ENCODE measurements around the gene PDE4D.

Gene PDE4D

GRCh38 chr5:59207401-59207800, 686.1 kb downstream of the PDE4D start:
- DNase-seq (ENCODE audit: low spot score): no peak

GRCh38 chr5:59206132-59206581, 687.4 kb downstream of the PDE4D start:
- DNase-seq (ENCODE audit: low spot score): no peak

GRCh38 chr5:59204114-59204897, 689.2 kb downstream of the PDE4D start:
- DNase-seq (ENCODE audit: low spot score): no peak

GRCh38 chr5:59199868-59200267, 693.7 kb downstream of the PDE4D start:
- no peak for DNase-seq (ENCODE audit: low spot score)

- DNase-seq (ENCODE audit: low spot score): no peak
Measured at GRCh38 chr5:59198832-59199231, 694.7 kb downstream of the PDE4D start.

GRCh38 chr5:59198365-59198764, 695.2 kb downstream of the PDE4D start:
- DNase-seq (ENCODE audit: low spot score): no peak

GRCh38 chr5:59197911-59198310, 695.6 kb downstream of the PDE4D start:
- no peak for DNase-seq (ENCODE audit: low spot score)

GRCh38 chr5:59193616-59194319, 699.8 kb downstream of the PDE4D start:
- no peak for DNase-seq (ENCODE audit: low spot score)

- no peak for DNase-seq (ENCODE audit: low spot score)
Measured at GRCh38 chr5:59190746-59191145, 702.8 kb downstream of the PDE4D start.

GRCh38 chr5:59189472-59190244, 703.9 kb downstream of the PDE4D start:
- no peak for DNase-seq (ENCODE audit: low spot score)

- DNase-seq (ENCODE audit: low spot score): peak; percentile 6
Measured at GRCh38 chr5:59188419-59189225, 704.9 kb downstream of the PDE4D start.

GRCh38 chr5:59187857-59188256, 705.7 kb downstream of the PDE4D start:
- no peak for DNase-seq (ENCODE audit: low spot score)

GRCh38 chr5:59186623-59187022, 706.9 kb downstream of the PDE4D start:
- DNase-seq (ENCODE audit: low spot score): no peak

GRCh38 chr5:59185757-59186385, 707.7 kb downstream of the PDE4D start:
- no peak for DNase-seq (ENCODE audit: low spot score)

- DNase-seq (ENCODE audit: low spot score): no peak
Measured at GRCh38 chr5:59184769-59185168, 708.8 kb downstream of the PDE4D start.

- no peak for DNase-seq (ENCODE audit: low spot score)
Measured at GRCh38 chr5:59182760-59183159, 710.8 kb downstream of the PDE4D start.

- DNase-seq (ENCODE audit: low spot score): no peak
Measured at GRCh38 chr5:59180515-59180914, 713.0 kb downstream of the PDE4D start.

GRCh38 chr5:59179704-59180103, 713.8 kb downstream of the PDE4D start:
- DNase-seq (ENCODE audit: low spot score): no peak

- no peak for DNase-seq (ENCODE audit: low spot score)
Measured at GRCh38 chr5:59178482-59178881, 715.0 kb downstream of the PDE4D start.

GRCh38 chr5:59178071-59178470, 715.5 kb downstream of the PDE4D start:
- DNase-seq (ENCODE audit: low spot score): no peak

GRCh38 chr5:59177644-59178043, 715.9 kb downstream of the PDE4D start:
- no peak for DNase-seq (ENCODE audit: low spot score)
